Body of pancreas (tissue), 4 donors: ENCODE data around the gene SYT6. TPM values are rescaled to one million over a fixed set of nuclear protein-coding genes. Genes with fewer than 3 reads are reported as not detected.

Experiments
- ATAC-seq: fragments of 150-250 bp; one replicate; pipeline ENCODE4 v1.9.1; 2016
- DNase-seq, 4 donors: peaks; one replicate each; pipeline ENCODE4 v3.0.0-alpha.2; 2019
- H3K27ac ChIP-seq, 4 donors: fragments of 200-600 bp; sonication (generic); 1 replicate in 3 of 4; 2 replicates in 1 of 4; pipeline versions ENCODE4 v1.5.1 to v1.6.1; 2016 to 2019; ENCODE audit warnings: mild to moderate bottlenecking in 1 of 4, mixed read lengths in 1 of 4, moderate library complexity in 1 of 4
- H3K27me3 ChIP-seq, 2 donors: fragments of 200-600 bp; sonication (generic); one replicate each; pipeline ENCODE4 v1.6.0; 2016; ENCODE audit warnings: mild to moderate bottlenecking in 1 of 2
- H3K36me3 ChIP-seq, 2 donors: fragments of 200-600 bp; sonication (generic); replicated peaks in 1 of 2; 2 replicates each; pipeline ENCODE4 v1.5.1; 2016; ENCODE audit warnings: low read depth in 2 of 2; ENCODE audit not compliant: insufficient read depth in 1 of 2
- H3K4me1 ChIP-seq: fragments of 200-600 bp; sonication (generic); one replicate; pipeline ENCODE4 v1.6.0; 2016
- H3K4me3 ChIP-seq, 2 donors: fragments of 200-600 bp; sonication (generic); 1 replicate in 1 of 2; 2 replicates in 1 of 2; pipeline ENCODE4 v1.5.1; 2016 to 2019
- H3K9me3 ChIP-seq, 3 donors: fragments of 200-600 bp; sonication (generic); 1 replicate in 2 of 3; 2 replicates in 1 of 3; pipeline ENCODE4 v1.5.1; 2016
- POLR2A ChIP-seq, 3 donors: fragments of 450-650 bp; IDR thresholded peaks; one replicate each; pipeline ENCODE4 v1.6.1; 2016; ENCODE audit warnings: antibody characterized with exemption in 3 of 3, mild to moderate bottlenecking in 2 of 3
- WGBS, 2 donors: methylation state at CpG; one replicate each; pipeline ENCODE4 v1.1.5; 2017; 5-methylcytosine and 5-hydroxymethylcytosine counted together
- intact Hi-C: fragments of 100-400 bp; cut with DNase I; formaldehyde crosslinking; loops from one replicate; pipeline ENCODE4 v1.15.1; 2023
- total RNA-seq, 2 donors: library from RNA; depleted of rRNA; stranded (reverse); fragments of >200 nt; gene quantifications; one replicate each; pipeline ENCODE4 v1.1.0, GENCODE V29; 2016
- TF ChIP-seq, protein P1 (sequence below), 7 experiments: fragments of 450-650 bp in 4 of 7; fragments of 200-600 bp in 3 of 7; sonication (generic) in 3 of 7; IDR thresholded peaks; one replicate each; pipeline ENCODE4 v1.5.1; 2016 to 2019; ENCODE audit warnings: antibody characterized with exemption in 7 of 7

The SYT6 gene
- total RNA-seq, 2 donors from 2014 or later = 3.3 to 4.4 TPM

DNA sequence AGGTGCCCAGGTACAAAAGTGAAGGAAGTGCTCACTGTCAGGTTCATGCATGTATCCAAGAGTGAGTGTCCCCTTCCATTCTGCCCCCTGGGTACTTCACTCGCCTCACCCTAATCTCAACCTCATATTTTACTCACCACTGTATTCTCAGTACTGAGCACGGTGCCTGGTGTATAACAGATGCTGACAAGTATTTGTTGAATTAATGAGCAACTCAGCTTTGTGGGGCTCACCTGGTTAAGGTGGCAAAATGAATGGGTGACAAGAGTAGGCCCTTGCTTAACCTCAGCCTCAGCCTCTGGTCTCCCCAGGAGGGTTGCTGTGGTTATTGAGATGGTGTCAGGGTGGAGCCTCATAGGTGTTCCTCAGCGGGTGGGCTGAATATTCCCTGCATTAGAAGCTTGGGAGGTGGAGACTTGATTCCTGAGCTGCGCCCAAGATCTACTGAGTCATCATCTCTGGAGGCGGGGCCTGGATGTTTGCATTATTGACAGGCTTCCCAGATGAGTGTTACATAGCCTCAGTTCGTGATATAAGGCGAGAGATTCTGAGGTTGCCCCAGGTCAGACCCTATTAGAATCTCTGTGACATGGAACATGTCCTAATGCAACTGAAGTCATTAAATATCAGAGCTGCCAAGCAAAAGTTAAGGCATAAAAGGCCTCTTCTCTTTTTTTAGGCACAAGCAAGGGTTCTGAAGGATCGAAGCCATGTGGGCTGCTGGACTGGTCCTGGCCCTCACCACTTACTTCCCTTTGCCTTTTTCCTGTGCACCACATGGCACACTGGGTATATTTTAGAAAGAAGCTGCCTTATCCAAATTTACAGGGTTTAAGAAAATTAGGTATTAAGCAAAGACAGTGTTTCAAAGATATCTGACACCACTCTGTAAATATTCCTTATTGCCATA is 39.2 kb downstream of the SYT6 start:
- intact Hi-C loops = no loop called here
- WGBS, 2 donors = 79 to 82% methylated on average over 8 of the region's 8 CpGs

DNA sequence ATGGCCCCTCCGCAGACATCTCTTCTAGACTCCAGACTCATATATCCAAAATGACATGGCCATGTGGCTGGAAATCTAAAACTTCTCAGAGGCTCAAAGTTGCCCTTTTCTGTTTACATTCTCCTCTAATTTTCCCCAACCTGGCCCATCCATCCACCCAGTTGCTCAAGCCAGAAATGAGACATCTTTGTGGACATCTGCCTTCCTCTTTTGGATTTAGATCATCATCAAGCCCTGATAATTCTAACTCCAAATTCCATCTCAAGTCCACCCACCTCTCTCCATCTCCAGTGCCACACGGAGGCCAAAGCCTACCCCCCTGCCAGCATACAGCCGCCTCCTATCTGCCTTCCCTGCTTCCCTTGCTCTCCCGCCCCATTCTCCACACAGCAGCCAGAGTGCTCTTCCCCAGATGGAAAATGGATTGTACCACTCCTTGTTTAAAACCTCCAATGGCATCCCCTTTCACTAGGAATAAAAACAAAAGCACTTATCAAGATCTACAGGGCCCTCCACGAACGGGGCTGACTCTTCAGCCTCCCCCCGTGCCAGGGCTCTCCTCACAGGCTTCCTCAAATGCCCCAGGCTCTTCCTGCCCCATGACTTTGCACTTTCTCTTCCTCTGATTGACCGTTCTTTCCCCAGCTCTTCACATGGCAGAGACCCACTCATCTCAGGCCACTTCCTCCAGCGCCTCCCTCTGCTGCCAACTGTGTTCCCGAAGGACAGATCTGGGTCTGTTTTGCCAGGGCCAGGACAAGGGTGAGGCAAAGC is 40.1 kb downstream of the SYT6 start:
- ATAC-seq = no peak
- Histone ChIP-seq H3K27ac (peak overlapping the region in 2 of 4 donors; percentile 0 to 29), H3K4me1 (no peaks in the 10 kb centered on the region), H3K4me3 (no peak overlapping the region), H3K36me3 (no peaks in the 10 kb centered on the region), H3K27me3 (no peaks in the 10 kb centered on the region), H3K9me3 (no peaks in the 10 kb centered on the region)
- TF ChIP-seq, protein P1, sequence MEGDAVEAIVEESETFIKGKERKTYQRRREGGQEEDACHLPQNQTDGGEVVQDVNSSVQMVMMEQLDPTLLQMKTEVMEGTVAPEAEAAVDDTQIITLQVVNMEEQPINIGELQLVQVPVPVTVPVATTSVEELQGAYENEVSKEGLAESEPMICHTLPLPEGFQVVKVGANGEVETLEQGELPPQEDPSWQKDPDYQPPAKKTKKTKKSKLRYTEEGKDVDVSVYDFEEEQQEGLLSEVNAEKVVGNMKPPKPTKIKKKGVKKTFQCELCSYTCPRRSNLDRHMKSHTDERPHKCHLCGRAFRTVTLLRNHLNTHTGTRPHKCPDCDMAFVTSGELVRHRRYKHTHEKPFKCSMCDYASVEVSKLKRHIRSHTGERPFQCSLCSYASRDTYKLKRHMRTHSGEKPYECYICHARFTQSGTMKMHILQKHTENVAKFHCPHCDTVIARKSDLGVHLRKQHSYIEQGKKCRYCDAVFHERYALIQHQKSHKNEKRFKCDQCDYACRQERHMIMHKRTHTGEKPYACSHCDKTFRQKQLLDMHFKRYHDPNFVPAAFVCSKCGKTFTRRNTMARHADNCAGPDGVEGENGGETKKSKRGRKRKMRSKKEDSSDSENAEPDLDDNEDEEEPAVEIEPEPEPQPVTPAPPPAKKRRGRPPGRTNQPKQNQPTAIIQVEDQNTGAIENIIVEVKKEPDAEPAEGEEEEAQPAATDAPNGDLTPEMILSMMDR (IDR thresholded peaks at IDR 0.05) = no peak
- no peak for TF ChIP-seq POLR2A (IDR thresholded peaks at IDR 0.05)
- intact Hi-C loops = no loop called here
- 55 to 63% methylated on average over 10 of the region's 10 CpGs for WGBS, 2 donors
- DNase-seq = peak in 1 of 4 donors; percentile 51

More for the DNA sequence above, 39.2 kb downstream of the SYT6 start:
- Histone ChIP-seq H3K36me3 (no peaks in the 10 kb centered on the region), H3K4me1 (no peaks in the 10 kb centered on the region), H3K27me3 (no peaks in the 10 kb centered on the region), H3K9me3 (no peaks in the 10 kb centered on the region), H3K27ac (peak overlapping the region in 1 of 4 donors; percentile 29), H3K4me3 (no peak overlapping the region)
- DNase-seq (no peak), ATAC-seq (no peak)
- TF ChIP-seq, protein P1 (IDR thresholded peaks at IDR 0.05) = no peak
- no peak for TF ChIP-seq POLR2A (IDR thresholded peaks at IDR 0.05)

DNA sequence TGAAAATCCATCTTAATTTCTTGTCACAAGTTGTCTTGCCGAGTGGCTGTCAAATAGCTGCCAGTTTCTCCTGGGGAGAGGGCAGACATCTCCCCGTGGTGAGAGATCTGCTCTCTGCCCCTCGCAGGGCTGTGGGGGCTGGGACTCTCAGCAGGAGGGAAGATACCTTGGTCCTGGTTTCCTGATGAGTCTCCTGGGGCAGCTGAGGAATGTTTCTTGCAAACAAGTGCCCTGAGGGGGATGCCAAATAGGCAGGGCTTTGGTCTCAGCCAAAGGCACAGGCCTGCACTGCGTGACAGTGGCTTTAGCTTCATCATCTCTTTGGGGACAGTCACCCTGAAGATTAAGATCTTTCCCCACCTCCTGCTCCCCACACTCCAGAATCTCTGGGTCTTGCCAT is 40.9 kb downstream of the SYT6 start:
- Histone ChIP-seq H3K4me3 (no peak overlapping the region), H3K27ac (no peak overlapping the region), H3K4me1 (no peaks in the 10 kb centered on the region), H3K9me3 (no peaks in the 10 kb centered on the region), H3K27me3 (no peaks in the 10 kb centered on the region), H3K36me3 (no peaks in the 10 kb centered on the region)
- DNase-seq = no peak
- 42 to 43% methylated on average over 4 of the region's 4 CpGs for WGBS, 2 donors
- TF ChIP-seq, protein P1 (IDR thresholded peaks at IDR 0.05) = no peak
- no peak for TF ChIP-seq POLR2A (IDR thresholded peaks at IDR 0.05)
- intact Hi-C loops = no loop called here
- ATAC-seq = no peak

DNA sequence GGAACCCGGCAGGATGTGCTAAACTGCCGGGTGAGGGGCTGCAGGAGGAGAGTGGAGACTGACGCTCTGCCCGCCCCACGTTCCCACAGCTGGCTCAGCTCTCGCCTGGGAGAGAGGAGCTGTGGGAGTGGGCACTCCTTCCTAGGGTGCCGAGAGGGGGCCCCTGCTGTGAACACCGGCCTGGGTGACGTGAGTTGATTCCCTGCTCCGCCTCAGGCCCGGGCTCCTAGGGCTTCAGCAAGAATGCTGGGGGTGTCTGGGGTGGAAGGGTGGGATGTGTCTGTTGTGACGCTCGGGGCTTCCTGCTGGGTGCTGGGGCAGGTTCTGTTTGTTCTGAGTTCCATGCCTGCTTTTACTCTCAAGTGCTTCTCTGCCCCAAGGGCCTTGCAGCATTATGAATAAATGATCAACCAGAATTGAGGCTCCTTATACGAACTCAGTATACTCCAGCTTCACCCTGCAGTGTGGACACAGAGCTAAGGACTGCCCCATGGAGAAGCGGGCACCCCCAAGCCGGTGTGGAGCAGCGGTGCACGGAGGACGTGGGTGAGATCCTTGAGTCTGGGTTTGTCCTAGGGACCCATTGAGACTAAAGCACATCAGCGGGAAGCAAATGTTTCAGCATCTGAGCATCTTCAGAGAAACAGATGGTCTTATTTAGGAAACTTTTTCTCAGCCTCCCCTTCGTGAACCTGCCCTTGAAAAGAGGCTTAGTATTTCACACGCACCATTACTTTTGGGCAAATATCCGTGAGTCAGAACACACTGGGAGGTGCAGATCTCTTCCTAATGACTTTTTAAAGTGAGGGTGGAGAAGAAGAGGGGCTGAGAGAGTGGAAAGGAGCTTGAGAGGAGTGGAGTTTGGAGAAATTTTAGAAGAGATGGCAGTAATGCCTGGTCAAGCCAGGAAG is 41.7 kb downstream of the SYT6 start:
- WGBS, 2 donors = 70 to 71% methylated on average over 15 to 22 of the region's 23 CpGs
- H3K4me3 ChIP-seq = no peak overlapping the region

More for the DNA sequence above, 41.7 kb downstream of the SYT6 start:
- no peaks in the 10 kb centered on the region for H3K4me1 ChIP-seq
- TF ChIP-seq, protein P1 (IDR thresholded peaks at IDR 0.05) = no peak
- no peak for TF ChIP-seq POLR2A (IDR thresholded peaks at IDR 0.05)
- intact Hi-C loops = no loop called here
- no peak overlapping the region for H3K27ac ChIP-seq
- ATAC-seq = no peak
- no peaks in the 10 kb centered on the region for H3K27me3 ChIP-seq
- H3K36me3 ChIP-seq = no peaks in the 10 kb centered on the region
- no peaks in the 10 kb centered on the region for H3K9me3 ChIP-seq
- DNase-seq = no peak
